ENCODE measurements around the gene VSIG1.

Gene VSIG1

GRCh38 chrX:108032944-108033343 is 11.9 kb upstream of the VSIG1 start:
- H2BK120ac ChIP-seq (ENCODE audit: low read depth, low read length), result no peak overlapping the region
- no peaks in the 10 kb centered on the region for H3K9me3 ChIP-seq (ENCODE audit: control insufficient read depth, low read length)
- no peaks in the 10 kb centered on the region for H3K79me1 ChIP-seq (replicated peaks; ENCODE audit: low read length, poor library complexity, severe bottlenecking)
- WGBS, result 100% methylated on average over 3 of the region's 5 CpGs
- no peak overlapping the region for H2BK15ac ChIP-seq (ENCODE audit: low read depth, poor library complexity, severe bottlenecking)
- H3K4me1 ChIP-seq (ENCODE audit: control insufficient read depth, insufficient read depth, low read depth, low read length), result no peaks in the 10 kb centered on the region
- no peak overlapping the region for H3K23ac ChIP-seq (ENCODE audit: low read length in 2 of 2)
- H2BK12ac ChIP-seq (ENCODE audit: low read length in 2 of 2), result no peak overlapping the region
- no peak overlapping the region for H2BK5ac ChIP-seq (ENCODE audit: low read depth, low read length, poor library complexity, severe bottlenecking)
- H3K18ac ChIP-seq (ENCODE audit: low read depth in 1 of 2, low read length in 2 of 2), result no peak overlapping the region
- H4K91ac ChIP-seq (ENCODE audit: low read length), result no peak overlapping the region
- no peak overlapping the region for H3K4ac ChIP-seq (ENCODE audit: low read depth in 1 of 2, low read length in 2 of 2)
- H4K8ac ChIP-seq (ENCODE audit: low read length), result no peak overlapping the region
- no peak overlapping the region for H3K27ac ChIP-seq (ENCODE audit: low read length, poor library complexity, severe bottlenecking)
- H2AFZ ChIP-seq (ENCODE audit: low read depth, low read length), result no peak overlapping the region
- H3K36me3 ChIP-seq (ENCODE audit: control insufficient read depth in 1 of 2, insufficient read depth in 2 of 2, low read depth in 1 of 2, low read length in 2 of 2), result no peaks in the 10 kb centered on the region
- no peak overlapping the region for H3K14ac ChIP-seq (ENCODE audit: low read length in 2 of 2)
- DNase-seq, result no peak
- no peak overlapping the region for H3K9ac ChIP-seq (ENCODE audit: low read length)
- H3K27me3 ChIP-seq (ENCODE audit: control insufficient read depth in 1 of 2, insufficient read depth in 1 of 2, low read length in 2 of 2), result peaks cover 0 to 45% of the 10 kb centered on the region in 2 experiments
- H3K4me2 ChIP-seq (ENCODE audit: low read length, poor library complexity, severe bottlenecking), result no peak overlapping the region
- no peak overlapping the region for H2AK5ac ChIP-seq (ENCODE audit: low read length, severe bottlenecking)
- no peak overlapping the region for H3K4me3 ChIP-seq (ENCODE audit: insufficient read depth in 1 of 2, low read depth in 1 of 2, low read length in 2 of 2)

DNA sequence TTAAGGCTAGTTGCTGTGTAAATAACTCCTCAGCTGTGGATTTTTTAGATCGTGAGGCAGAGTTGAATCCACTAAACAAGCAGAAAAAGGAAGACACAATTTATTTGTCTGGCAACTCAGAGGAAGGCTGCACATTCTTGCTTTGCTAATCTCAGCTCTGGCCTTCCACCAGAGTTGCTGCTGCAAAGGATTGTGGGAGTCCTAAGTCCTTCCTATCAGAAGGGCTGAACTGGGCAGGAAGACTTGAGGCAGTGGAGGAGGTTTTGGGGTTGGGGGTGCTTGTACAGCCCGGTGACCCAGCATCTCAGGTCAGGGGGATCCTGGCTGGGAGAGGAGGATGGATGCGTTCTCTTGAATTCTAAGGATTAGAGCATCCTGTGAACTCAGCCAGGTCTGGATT is 11.0 kb upstream of the VSIG1 start:
- Histone ChIP-seq H3K23ac (ENCODE audit: low read length in 2 of 2) (no peak overlapping the region), H3K79me1 (replicated peaks; ENCODE audit: low read length, poor library complexity, severe bottlenecking) (no peaks in the 10 kb centered on the region), H2BK15ac (ENCODE audit: low read depth, poor library complexity, severe bottlenecking) (no peak overlapping the region), H4K91ac (ENCODE audit: low read length) (no peak overlapping the region), H3K9ac (ENCODE audit: low read length) (no peak overlapping the region), H2AFZ (ENCODE audit: low read depth, low read length) (no peak overlapping the region), H2BK12ac (ENCODE audit: low read length in 2 of 2) (no peak overlapping the region), H3K4me2 (ENCODE audit: low read length, poor library complexity, severe bottlenecking) (no peak overlapping the region), H3K27ac (ENCODE audit: low read length, poor library complexity, severe bottlenecking) (no peak overlapping the region), H3K14ac (ENCODE audit: low read length in 2 of 2) (no peak overlapping the region), H3K4me3 (ENCODE audit: insufficient read depth in 1 of 2, low read depth in 1 of 2, low read length in 2 of 2) (no peak overlapping the region), H3K9me3 (ENCODE audit: control insufficient read depth, low read length) (no peaks in the 10 kb centered on the region), H3K18ac (ENCODE audit: low read depth in 1 of 2, low read length in 2 of 2) (no peak overlapping the region), H4K8ac (ENCODE audit: low read length) (no peak overlapping the region), H3K27me3 (ENCODE audit: control insufficient read depth in 1 of 2, insufficient read depth in 1 of 2, low read length in 2 of 2) (peaks cover 0 to 45% of the 10 kb centered on the region in 2 experiments), H2AK5ac (ENCODE audit: low read length, severe bottlenecking) (no peak overlapping the region), H2BK120ac (ENCODE audit: low read depth, low read length) (no peak overlapping the region), H3K4ac (ENCODE audit: low read depth in 1 of 2, low read length in 2 of 2) (no peak overlapping the region), H2BK5ac (ENCODE audit: low read depth, low read length, poor library complexity, severe bottlenecking) (no peak overlapping the region), H3K4me1 (ENCODE audit: control insufficient read depth, insufficient read depth, low read depth, low read length) (no peaks in the 10 kb centered on the region), H3K36me3 (ENCODE audit: control insufficient read depth in 1 of 2, insufficient read depth in 2 of 2, low read depth in 1 of 2, low read length in 2 of 2) (no peaks in the 10 kb centered on the region)
- DNase-seq, result no peak
- WGBS, result 69% methylated on average over 2 of the region's 3 CpGs

DNA sequence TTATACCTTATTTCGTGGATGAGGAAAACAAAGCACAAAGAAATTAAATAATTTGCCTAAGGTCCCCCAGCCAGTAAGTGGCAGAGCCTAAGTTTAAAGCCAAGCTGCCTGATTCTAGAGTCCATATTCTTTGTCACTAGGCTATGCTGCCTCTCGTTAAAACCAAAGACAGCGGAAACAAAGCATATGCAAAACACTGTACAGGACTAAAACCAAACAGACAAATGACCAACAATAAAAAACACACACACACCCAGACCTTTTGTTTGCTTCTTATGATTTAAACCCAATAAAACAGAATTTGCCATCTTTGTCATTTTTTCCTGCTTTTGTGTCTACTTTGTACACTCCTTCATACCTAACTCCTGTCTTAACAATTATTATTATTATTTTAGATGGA is 10.1 kb upstream of the VSIG1 start:
- WGBS, result 83% methylated on average over 3 of the region's 3 CpGs
- no peak overlapping the region for H3K4me2 ChIP-seq (ENCODE audit: low read length, poor library complexity, severe bottlenecking)
- no peak overlapping the region for H2AK5ac ChIP-seq (ENCODE audit: low read length, severe bottlenecking)
- H2BK5ac ChIP-seq (ENCODE audit: low read depth, low read length, poor library complexity, severe bottlenecking), result no peak overlapping the region
- H4K8ac ChIP-seq (ENCODE audit: low read length), result no peak overlapping the region
- no peak overlapping the region for H3K4ac ChIP-seq (ENCODE audit: low read depth in 1 of 2, low read length in 2 of 2)
- H3K4me3 ChIP-seq (ENCODE audit: insufficient read depth in 1 of 2, low read depth in 1 of 2, low read length in 2 of 2), result no peak overlapping the region
- no peak overlapping the region for H3K27ac ChIP-seq (ENCODE audit: low read length, poor library complexity, severe bottlenecking)
- no peak overlapping the region for H3K23ac ChIP-seq (ENCODE audit: low read length in 2 of 2)
- peaks cover 0 to 43% of the 10 kb centered on the region in 2 experiments for H3K27me3 ChIP-seq (ENCODE audit: control insufficient read depth in 1 of 2, insufficient read depth in 1 of 2, low read length in 2 of 2)
- no peaks in the 10 kb centered on the region for H3K36me3 ChIP-seq (ENCODE audit: control insufficient read depth in 1 of 2, insufficient read depth in 2 of 2, low read depth in 1 of 2, low read length in 2 of 2)
- H3K14ac ChIP-seq (ENCODE audit: low read length in 2 of 2), result no peak overlapping the region
- H3K9me3 ChIP-seq (ENCODE audit: control insufficient read depth, low read length), result no peaks in the 10 kb centered on the region
- no peak overlapping the region for H2BK120ac ChIP-seq (ENCODE audit: low read depth, low read length)
- no peak overlapping the region for H3K18ac ChIP-seq (ENCODE audit: low read depth in 1 of 2, low read length in 2 of 2)
- no peak for DNase-seq
- no peak overlapping the region for H4K91ac ChIP-seq (ENCODE audit: low read length)
- no peak overlapping the region for H2BK12ac ChIP-seq (ENCODE audit: low read length in 2 of 2)
- H2AFZ ChIP-seq (ENCODE audit: low read depth, low read length), result no peak overlapping the region
- no peak overlapping the region for H2BK15ac ChIP-seq (ENCODE audit: low read depth, poor library complexity, severe bottlenecking)
- no peaks in the 10 kb centered on the region for H3K4me1 ChIP-seq (ENCODE audit: control insufficient read depth, insufficient read depth, low read depth, low read length)
- H3K79me1 ChIP-seq (replicated peaks; ENCODE audit: low read length, poor library complexity, severe bottlenecking), result no peaks in the 10 kb centered on the region
- no peak overlapping the region for H3K9ac ChIP-seq (ENCODE audit: low read length)

- Histone ChIP-seq H3K27me3 (ENCODE audit: control insufficient read depth in 1 of 2, insufficient read depth in 1 of 2, low read length in 2 of 2) (peaks cover 0 to 37% of the 10 kb centered on the region in 2 experiments), H3K4me2 (ENCODE audit: low read length, poor library complexity, severe bottlenecking) (no peak overlapping the region), H3K36me3 (ENCODE audit: control insufficient read depth in 1 of 2, insufficient read depth in 2 of 2, low read depth in 1 of 2, low read length in 2 of 2) (no peaks in the 10 kb centered on the region), H2BK5ac (ENCODE audit: low read depth, low read length, poor library complexity, severe bottlenecking) (no peak overlapping the region), H2BK120ac (ENCODE audit: low read depth, low read length) (no peak overlapping the region), H4K8ac (ENCODE audit: low read length) (no peak overlapping the region), H3K14ac (ENCODE audit: low read length in 2 of 2) (no peak overlapping the region), H3K18ac (ENCODE audit: low read depth in 1 of 2, low read length in 2 of 2) (no peak overlapping the region), H3K9me3 (ENCODE audit: control insufficient read depth, low read length) (no peaks in the 10 kb centered on the region), H3K4me1 (ENCODE audit: control insufficient read depth, insufficient read depth, low read depth, low read length) (no peaks in the 10 kb centered on the region), H2BK15ac (ENCODE audit: low read depth, poor library complexity, severe bottlenecking) (no peak overlapping the region), H3K27ac (ENCODE audit: low read length, poor library complexity, severe bottlenecking) (peak overlapping the region; percentile 20), H4K91ac (ENCODE audit: low read length) (no peak overlapping the region), H3K4ac (ENCODE audit: low read depth in 1 of 2, low read length in 2 of 2) (no peak overlapping the region), H3K23ac (ENCODE audit: low read length in 2 of 2) (no peak overlapping the region), H2BK12ac (ENCODE audit: low read length in 2 of 2) (no peak overlapping the region), H3K9ac (ENCODE audit: low read length) (no peak overlapping the region), H3K4me3 (ENCODE audit: insufficient read depth in 1 of 2, low read depth in 1 of 2, low read length in 2 of 2) (no peak overlapping the region), H2AFZ (ENCODE audit: low read depth, low read length) (no peak overlapping the region), H2AK5ac (ENCODE audit: low read length, severe bottlenecking) (no peak overlapping the region), H3K79me1 (replicated peaks; ENCODE audit: low read length, poor library complexity, severe bottlenecking) (no peaks in the 10 kb centered on the region)
- peak; percentile 68 for DNase-seq
- 70% methylated on average over 3 of the region's 4 CpGs for WGBS
Observed at GRCh38 chrX:108036298-108036973, 8.4 kb upstream of the VSIG1 start.

All from mesenchymal stem cell (in vitro differentiated cells and primary cell).